ENCODE measurements around the gene TTLL3. TPM values are rescaled to one million over a fixed set of nuclear protein-coding genes. Genes with fewer than 3 reads are reported as not detected.

The TTLL3 gene
- total and polyA plus RNA-seq, 2 donors (not counting 3 experiments of a cell fraction or from before 2014, with no cell fraction given) = 43.5 to 65.2 TPM

GRCh38 chr3:9769426-9770275, 40.4 kb upstream of the TTLL3 start, which contains the start of gene CAMK1:
TSS of gene CAMK1 (minus strand) at chr3:9769947. CDS start at chr3:9767749, 2,198 bp downstream.
- Histone ChIP-seq H3K36me3 (ENCODE audit: control insufficient read depth in 2 of 2, extremely low read depth in 1 of 2, insufficient read depth in 2 of 2, low read length in 2 of 2) (peaks cover 0 to 2% of the 10 kb centered on the region in 2 experiments), H3K9ac (replicated peaks; ENCODE audit: extremely low read depth, insufficient read depth, low read length) (peak within 1 kb of the TSS; percentile 73), H4K20me1 (replicated peaks; ENCODE audit: control insufficient read depth, extremely low read depth, insufficient read depth, low read length) (no peaks in the 10 kb centered on the region), H3K79me2 (ENCODE audit: control insufficient read depth, insufficient read depth, low read length) (peaks cover 6% of the 10 kb centered on the region), H3K4me3 (replicated peaks in 1 of 3; ENCODE audit: insufficient read depth in 1 of 3, low read depth in 1 of 3, low read length in 3 of 3) (peak within 1 kb of the TSS; percentile 60 to 65 (median 62)), H3K27me3 (ENCODE audit: control insufficient read depth in 2 of 2, insufficient read depth in 2 of 2, low read length in 2 of 2) (no peaks in the 10 kb centered on the region), H3K4me1 (ENCODE audit: control insufficient read depth, extremely low read depth, insufficient read depth, low read length) (peaks cover 18% of the 10 kb centered on the region), H3K4me2 (ENCODE audit: insufficient read depth, low read length) (peak within 1 kb of the TSS; percentile 83), H2AFZ (ENCODE audit: low read depth, low read length) (peak within 1 kb of the TSS; percentile 97), H3K27ac (ENCODE audit: insufficient read depth, low read depth, low read length) (peak within 1 kb of the TSS; percentile 27), H3K9me1 (replicated peaks; ENCODE audit: control insufficient read depth, extremely low read depth, insufficient read depth, low read length) (no peaks in the 10 kb centered on the region), H3K9me3 (replicated peaks; ENCODE audit: control insufficient read depth, insufficient read depth, low read length) (no peaks in the 10 kb centered on the region)
- peak; percentile 77 for FAIRE-seq
- CTCF ChIA-PET = interaction anchor here (0.7 to 1.6 kb wide), 3 partner anchors 11 to 15 kb away, joined by 3 to 5 read pairs (median 3); no protein-coding TSS in a partner anchor
- TF ChIP-seq POLR2A (IDR thresholded peaks at IDR 0.05; ENCODE audit: low read depth, low read length) (peak; percentile 79), POLR2AphosphoS5 (IDR thresholded peaks at IDR 0.05; ENCODE audit: insufficient read depth, low read depth, low read length) (peak; percentile 84), JUN (IDR thresholded peaks at IDR 0.05; ENCODE audit: borderline replicate concordance, insufficient read depth, insufficient read length, low read depth) (no peak)
- dilution Hi-C loops (cut with MboI; ENCODE audit: extremely low pct_ligation_motif_present, low sequenced_read_pairs) (no loop called here), intact Hi-C loops (cut with micrococcal nuclease) (loop anchor here (1.0 kb wide), 2 partner anchors 14 to 38 kb away; partner anchors contain the start of gene BRPF1)
- POLR2A ChIA-PET = interaction anchor here (0.6 to 0.7 kb wide), 3 partner anchors 23 to 718 kb away, joined by 3 to 4 read pairs (median 3); partner anchors contain the start of gene ARPC4
- no TSS peak for BruUV-seq (replicated peaks)
- peak; percentile 75 for DNase-seq (ENCODE audit: low read depth, low spot score)

- peaks cover 18% of the 10 kb centered on the region for H3K4me1 ChIP-seq (ENCODE audit: control insufficient read depth, extremely low read depth, insufficient read depth, low read length)
- ChIA-PET CTCF (interaction anchor here (0.7 to 1.1 kb wide), 2 partner anchors 10 to 12 kb away, joined by 3 read pairs; no protein-coding TSS in a partner anchor), POLR2A (interaction anchor here (0.7 kb wide), 1 partner anchor 23 kb away, joined by 3 read pairs; the partner anchor contains the start of gene ARPC4)
- H3K79me2 ChIP-seq (ENCODE audit: control insufficient read depth, insufficient read depth, low read length) = peaks cover 6% of the 10 kb centered on the region
- H3K9me3 ChIP-seq (replicated peaks; ENCODE audit: control insufficient read depth, insufficient read depth, low read length) = no peaks in the 10 kb centered on the region
- peak overlapping the region; percentile 97 for H2AFZ ChIP-seq (ENCODE audit: low read depth, low read length)
- H3K4me2 ChIP-seq (ENCODE audit: insufficient read depth, low read length) = peak overlapping the region; percentile 83
- no peaks in the 10 kb centered on the region for H3K9me1 ChIP-seq (replicated peaks; ENCODE audit: control insufficient read depth, extremely low read depth, insufficient read depth, low read length)
- no peaks in the 10 kb centered on the region for H4K20me1 ChIP-seq (replicated peaks; ENCODE audit: control insufficient read depth, extremely low read depth, insufficient read depth, low read length)
- no peak overlapping the region for H3K27ac ChIP-seq (ENCODE audit: insufficient read depth, low read depth, low read length)
- H3K27me3 ChIP-seq (ENCODE audit: control insufficient read depth in 2 of 2, insufficient read depth in 2 of 2, low read length in 2 of 2) = no peaks in the 10 kb centered on the region
- BruUV-seq (replicated peaks) = no TSS peak
- peaks cover 0 to 2% of the 10 kb centered on the region in 2 experiments for H3K36me3 ChIP-seq (ENCODE audit: control insufficient read depth in 2 of 2, extremely low read depth in 1 of 2, insufficient read depth in 2 of 2, low read length in 2 of 2)
- dilution Hi-C loops (cut with MboI; ENCODE audit: extremely low pct_ligation_motif_present, low sequenced_read_pairs) (no loop called here), intact Hi-C loops (cut with micrococcal nuclease) (no loop called here)
- TF ChIP-seq MYC (IDR thresholded peaks at IDR 0.05; ENCODE audit: low read depth, low read length) (no peak), POLR2A (IDR thresholded peaks at IDR 0.05; ENCODE audit: low read depth, low read length) (no peak), EZH2 (IDR thresholded peaks at IDR 0.05; ENCODE audit: borderline replicate concordance, low read depth, low read length, severe bottlenecking) (no peak), FOS (IDR thresholded peaks at IDR 0.05; ENCODE audit: borderline replicate concordance, insufficient read depth, low read length) (no peak), MAX (IDR thresholded peaks at IDR 0.05; ENCODE audit: insufficient read depth, insufficient read length) (no peak), POLR2AphosphoS5 (IDR thresholded peaks at IDR 0.05; ENCODE audit: insufficient read depth, low read depth, low read length) (no peak), CTCF (IDR thresholded peaks at IDR 0.05; ENCODE audit: extremely low read depth in 1 of 2, insufficient read depth in 1 of 2, low read depth in 1 of 2, low read length in 2 of 2) (no peak), GATA2 (IDR thresholded peaks at IDR 0.05; ENCODE audit: insufficient read depth, insufficient read length, low read depth, low read length) (no peak)
- H3K4me3 ChIP-seq (replicated peaks in 1 of 3; ENCODE audit: insufficient read depth in 1 of 3, low read depth in 1 of 3, low read length in 3 of 3) = peak overlapping the region; percentile 60 to 65 (median 62)
- peak overlapping the region; percentile 73 for H3K9ac ChIP-seq (replicated peaks; ENCODE audit: extremely low read depth, insufficient read depth, low read length)
- no peak for DNase-seq (ENCODE audit: low read depth, low spot score)
- no peak for FAIRE-seq
Measured at GRCh38 chr3:9770276-9770812, 39.7 kb upstream of the TTLL3 start.

Measured in endothelial cell of umbilical vein (primary cell).